Rectal smooth muscle tissue (tissue), 1 donor: ENCODE data around the gene TOMM6.

Source experiments
- H3K27ac ChIP-seq: one replicate; pipeline ENCODE4 v1.7.0; 2013; ENCODE audit warnings: low read depth, low read length, inconsistent platforms
- H3K27me3 ChIP-seq: one replicate; pipeline ENCODE4 v1.7.0; 2013; ENCODE audit warnings: low read length; ENCODE audit not compliant: control insufficient read depth, insufficient read depth
- H3K36me3 ChIP-seq: one replicate; pipeline ENCODE4 v1.7.0; 2013; ENCODE audit warnings: low read length; ENCODE audit not compliant: control insufficient read depth, insufficient read depth
- H3K4me1 ChIP-seq: one replicate; pipeline ENCODE4 v1.7.0; 2013; ENCODE audit warnings: low read length; ENCODE audit not compliant: control insufficient read depth, insufficient read depth
- H3K4me3 ChIP-seq: one replicate; pipeline ENCODE4 v1.7.0; 2013; ENCODE audit warnings: low read length
- H3K9ac ChIP-seq: one replicate; pipeline ENCODE4 v1.7.0; 2013; ENCODE audit warnings: low read length

The TOMM6 gene

DNA sequence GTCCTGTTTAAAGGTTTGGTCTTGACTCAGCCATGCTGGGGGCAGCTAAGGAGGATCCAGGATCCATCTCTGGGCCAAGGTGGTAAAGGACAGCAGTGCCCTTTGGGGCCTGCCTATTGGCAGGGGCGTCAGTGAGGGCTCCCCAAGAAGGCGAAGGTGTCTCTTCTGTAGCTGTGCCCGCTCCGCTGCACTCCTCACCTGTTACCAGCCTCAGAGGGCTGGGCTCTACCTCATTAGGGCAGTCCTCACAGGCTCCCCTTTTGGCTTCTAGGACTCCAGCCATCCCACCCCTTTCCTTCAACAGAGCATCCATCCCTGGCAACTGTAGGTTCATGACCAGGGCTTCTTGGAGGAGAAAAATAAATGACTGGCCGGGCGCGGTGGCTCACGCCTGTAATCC lies 18.1 kb upstream of the TOMM6 start:
- Histone ChIP-seq H3K27ac (no peak overlapping the region), H3K9ac (no peak overlapping the region), H3K27me3 (no peaks in the 10 kb centered on the region), H3K4me1 (no peaks in the 10 kb centered on the region), H3K4me3 (no peak overlapping the region), H3K36me3 (peaks cover 17% of the 10 kb centered on the region)

DNA sequence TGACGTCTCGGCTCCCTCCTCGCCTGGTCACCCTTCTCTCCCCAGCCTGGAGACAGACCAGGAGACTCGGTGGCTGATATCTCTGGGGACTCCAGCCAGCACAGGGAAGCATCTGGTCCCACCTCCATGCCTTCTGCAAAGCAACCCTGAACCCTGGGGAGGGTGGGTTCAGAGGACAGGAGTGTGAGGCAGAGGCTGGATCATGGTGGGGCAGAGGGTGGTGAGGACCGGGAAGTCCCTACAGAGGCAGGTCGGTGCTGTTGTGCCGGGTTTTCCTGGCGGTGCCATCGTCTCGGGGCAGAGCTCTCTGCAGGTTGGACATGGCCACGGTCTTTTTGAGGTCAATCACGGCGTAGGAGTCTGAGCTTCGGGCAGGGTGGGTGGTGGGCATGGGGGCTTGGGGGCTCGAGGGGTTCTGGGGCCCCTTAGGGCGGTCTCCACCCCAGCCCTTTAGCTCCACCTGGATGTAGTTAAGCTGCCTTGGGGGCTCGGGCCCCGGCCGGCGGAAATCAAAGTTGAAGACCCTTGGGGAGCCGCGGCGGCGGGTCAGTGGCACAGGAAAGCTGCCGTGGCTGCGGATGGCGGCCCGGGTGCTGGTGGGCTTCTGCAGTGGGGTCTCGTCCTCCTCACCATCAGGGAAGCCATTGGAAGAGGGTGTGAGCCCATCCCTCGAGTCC lies 17.0 kb upstream of the TOMM6 start:
- no peak overlapping the region for H3K4me3 ChIP-seq
- H3K36me3 ChIP-seq: peaks cover 29% of the 10 kb centered on the region
- no peaks in the 10 kb centered on the region for H3K27me3 ChIP-seq
- no peak overlapping the region for H3K9ac ChIP-seq
- H3K27ac ChIP-seq: no peak overlapping the region
- H3K4me1 ChIP-seq: no peaks in the 10 kb centered on the region

DNA sequence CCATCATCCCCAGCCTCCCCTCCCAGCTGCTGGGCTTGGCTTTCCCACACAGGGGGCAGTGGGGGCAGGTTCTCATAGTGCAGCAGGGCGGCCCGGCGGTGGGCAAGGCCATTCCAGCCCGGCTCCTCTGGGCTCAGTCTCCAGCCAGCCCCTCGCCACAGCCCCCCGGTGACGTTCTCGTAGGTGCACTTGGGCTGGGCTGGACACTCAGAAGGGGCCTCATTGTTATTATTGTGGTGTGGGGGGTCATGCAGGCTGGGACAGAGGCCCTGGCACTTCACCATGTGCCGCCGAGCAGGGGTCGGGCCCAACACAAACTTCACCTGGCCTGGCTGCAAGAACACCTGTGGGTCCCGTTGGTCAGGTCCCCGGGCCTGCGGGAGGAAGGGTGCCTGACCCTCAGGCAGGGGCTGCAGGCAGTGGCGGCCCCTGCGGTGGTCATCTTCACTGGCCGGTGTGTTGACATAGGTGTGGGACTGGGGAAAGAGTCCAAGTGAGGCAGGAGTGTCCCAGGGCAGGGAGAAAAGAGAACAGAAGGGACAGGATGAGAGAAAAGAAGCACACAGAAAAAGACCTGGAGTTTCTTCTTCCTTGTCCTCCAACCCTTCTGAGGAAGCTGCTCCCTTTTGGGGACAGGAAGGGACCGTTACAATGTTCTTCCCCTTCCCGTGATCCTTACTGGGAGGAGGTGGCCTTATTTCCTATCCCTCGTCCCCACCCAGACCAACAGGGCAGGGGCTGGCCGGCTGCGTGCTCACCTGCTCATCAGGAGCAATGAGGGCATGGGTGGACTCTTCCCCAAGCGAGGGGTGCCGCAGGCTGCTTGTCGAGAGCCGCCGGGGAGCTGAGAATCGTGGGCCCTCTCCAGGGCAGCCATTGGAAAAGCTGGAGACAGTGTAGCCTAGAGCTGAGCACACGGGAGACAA lies 16.2 kb upstream of the TOMM6 start:
- Histone ChIP-seq H3K27me3 (no peaks in the 10 kb centered on the region), H3K4me1 (no peaks in the 10 kb centered on the region), H3K36me3 (peaks cover 30% of the 10 kb centered on the region), H3K9ac (no peak overlapping the region), H3K4me3 (no peak overlapping the region), H3K27ac (no peak overlapping the region)

DNA sequence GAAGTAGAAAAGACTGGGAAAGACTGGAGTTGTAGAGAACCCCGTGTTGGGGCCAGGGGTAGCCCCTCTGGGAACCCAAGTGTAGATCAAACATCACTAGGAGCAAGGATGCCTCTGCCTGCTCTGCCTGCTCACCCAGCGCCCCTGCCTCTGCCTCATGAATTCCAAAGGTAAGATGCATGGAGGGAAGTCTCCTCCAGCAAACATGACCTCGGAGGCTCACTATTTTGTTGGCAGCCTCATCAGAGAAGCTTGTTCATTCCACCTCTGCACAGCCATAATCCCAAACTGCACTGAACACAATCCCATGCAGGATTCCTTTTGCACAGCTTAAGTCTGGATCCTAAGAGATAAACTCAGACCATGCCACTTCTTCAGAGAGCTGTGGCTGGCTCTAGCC lies 12.7 kb upstream of the TOMM6 start:
- peaks cover 34% of the 10 kb centered on the region for H3K36me3 ChIP-seq
- H3K9ac ChIP-seq: no peak overlapping the region
- no peak overlapping the region for H3K4me3 ChIP-seq
- H3K27me3 ChIP-seq: no peaks in the 10 kb centered on the region
- no peak overlapping the region for H3K27ac ChIP-seq
- peaks cover 6% of the 10 kb centered on the region for H3K4me1 ChIP-seq

DNA sequence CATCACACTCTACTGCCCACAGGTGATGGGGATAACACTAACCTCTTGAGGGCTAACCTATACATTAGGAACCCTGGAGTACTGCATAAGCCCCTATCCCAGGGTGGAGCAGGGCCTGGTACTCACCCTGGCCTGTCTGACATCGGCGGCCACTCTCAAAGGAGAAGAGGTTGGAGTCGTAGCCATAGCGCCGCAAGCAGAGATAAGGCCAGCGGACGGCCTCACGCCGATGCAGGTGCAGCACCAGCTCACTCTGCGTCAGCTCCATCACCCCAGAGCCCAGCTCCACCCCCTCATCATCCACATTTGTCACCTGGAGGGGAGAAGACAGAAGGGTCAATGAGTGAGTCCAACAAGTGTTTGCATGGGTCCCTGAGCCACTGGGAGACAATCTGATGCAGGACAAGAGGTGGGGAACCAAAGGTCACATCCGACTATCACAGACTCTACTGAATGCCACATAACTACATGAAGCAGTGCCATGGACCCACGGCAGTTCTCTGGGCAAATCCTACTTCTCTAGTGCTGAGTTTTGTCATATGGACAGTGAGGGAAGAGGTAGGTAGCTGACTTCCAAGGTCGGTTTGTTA lies 12.1 kb upstream of the TOMM6 start:
- no peak overlapping the region for H3K4me3 ChIP-seq
- no peaks in the 10 kb centered on the region for H3K27me3 ChIP-seq
- H3K27ac ChIP-seq: no peak overlapping the region
- peaks cover 6% of the 10 kb centered on the region for H3K4me1 ChIP-seq
- H3K9ac ChIP-seq: no peak overlapping the region
- peaks cover 32% of the 10 kb centered on the region for H3K36me3 ChIP-seq

DNA sequence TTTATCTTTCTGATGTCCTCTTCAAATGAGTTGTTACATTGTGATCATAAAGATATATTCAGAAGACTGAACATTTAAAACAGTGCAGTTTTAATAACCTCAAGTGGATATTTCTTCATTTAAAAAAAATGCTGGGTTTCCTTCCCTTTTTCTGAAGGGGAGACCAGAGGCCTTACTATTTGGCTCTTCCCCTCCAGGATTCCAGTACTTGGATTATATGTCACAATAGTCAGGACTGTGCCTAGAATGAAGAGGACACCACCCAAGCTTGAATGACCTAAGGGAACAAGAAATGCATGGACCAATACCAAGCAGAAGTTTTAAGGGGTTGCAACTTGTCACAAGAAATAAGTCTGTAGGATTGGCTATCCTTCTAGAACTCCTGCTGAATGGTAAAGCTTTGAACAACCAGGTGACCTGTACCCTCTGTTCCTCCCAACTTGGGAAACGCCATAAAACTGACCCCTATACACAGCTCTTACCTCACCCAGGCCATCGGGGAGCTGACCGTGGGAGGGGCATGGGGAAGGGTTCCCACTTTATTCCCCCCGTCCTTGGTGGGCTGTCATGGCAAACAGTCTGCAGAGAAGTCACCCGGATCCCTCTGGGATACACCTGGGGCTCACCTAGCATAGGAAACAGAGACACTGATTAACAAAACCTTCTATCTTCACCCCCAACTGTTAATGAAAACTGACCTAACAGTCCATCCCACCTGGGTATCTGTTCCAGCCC lies 9.8 kb upstream of the TOMM6 start:
- Histone ChIP-seq H3K9ac (no peak overlapping the region), H3K4me3 (no peak overlapping the region), H3K27me3 (no peaks in the 10 kb centered on the region), H3K36me3 (peaks cover 20% of the 10 kb centered on the region), H3K27ac (no peak overlapping the region), H3K4me1 (peaks cover 12% of the 10 kb centered on the region)

DNA sequence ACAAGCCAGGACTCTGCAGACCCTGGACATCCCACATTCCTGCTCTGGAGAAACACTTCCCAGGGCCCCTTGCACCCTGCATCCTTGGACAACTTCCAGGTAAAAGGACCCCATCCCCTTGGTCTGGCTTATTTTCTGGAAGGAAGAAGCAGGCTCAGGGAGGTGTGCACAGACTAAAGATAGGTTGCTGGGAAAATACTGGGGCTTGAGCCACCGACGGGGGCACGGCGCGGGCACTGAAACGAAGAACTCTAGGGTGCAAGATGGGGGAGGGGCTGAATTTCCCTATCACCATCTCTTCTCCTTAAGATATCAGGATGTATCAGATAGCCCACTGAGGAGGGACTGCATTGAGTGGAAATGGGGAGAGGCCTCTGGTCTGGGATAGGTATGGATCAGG lies 8.6 kb upstream of the TOMM6 start:
- peaks cover 12% of the 10 kb centered on the region for H3K4me1 ChIP-seq
- peak overlapping the region; percentile 86 for H3K4me3 ChIP-seq
- no peak overlapping the region for H3K27ac ChIP-seq
- no peaks in the 10 kb centered on the region for H3K27me3 ChIP-seq
- no peak overlapping the region for H3K9ac ChIP-seq
- H3K36me3 ChIP-seq: peaks cover 20% of the 10 kb centered on the region

DNA sequence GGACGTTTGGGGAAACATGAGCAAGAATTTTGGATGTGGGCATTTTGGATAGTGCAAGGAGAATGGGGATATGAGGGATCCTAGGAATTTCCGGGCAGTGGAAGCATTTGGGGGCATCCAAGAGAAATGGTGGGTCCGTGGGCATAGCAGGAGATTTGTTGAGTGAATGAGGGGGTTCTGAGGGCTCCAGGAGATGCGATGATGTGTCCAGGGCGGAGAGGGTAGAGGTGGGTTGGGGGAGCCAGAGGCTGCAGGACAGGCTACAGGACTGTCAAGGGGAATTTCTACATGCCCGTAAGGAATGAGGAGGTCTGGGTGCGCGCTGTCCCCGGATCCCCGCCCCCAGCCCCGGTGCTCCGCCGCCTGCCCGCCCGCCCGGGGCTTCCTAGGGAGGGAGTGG lies 8.2 kb upstream of the TOMM6 start:
- Histone ChIP-seq H3K27me3 (no peaks in the 10 kb centered on the region), H3K4me1 (peaks cover 12% of the 10 kb centered on the region), H3K9ac (peak overlapping the region; percentile 38), H3K4me3 (peak overlapping the region; percentile 86), H3K27ac (no peak overlapping the region), H3K36me3 (peaks cover 17% of the 10 kb centered on the region)

DNA sequence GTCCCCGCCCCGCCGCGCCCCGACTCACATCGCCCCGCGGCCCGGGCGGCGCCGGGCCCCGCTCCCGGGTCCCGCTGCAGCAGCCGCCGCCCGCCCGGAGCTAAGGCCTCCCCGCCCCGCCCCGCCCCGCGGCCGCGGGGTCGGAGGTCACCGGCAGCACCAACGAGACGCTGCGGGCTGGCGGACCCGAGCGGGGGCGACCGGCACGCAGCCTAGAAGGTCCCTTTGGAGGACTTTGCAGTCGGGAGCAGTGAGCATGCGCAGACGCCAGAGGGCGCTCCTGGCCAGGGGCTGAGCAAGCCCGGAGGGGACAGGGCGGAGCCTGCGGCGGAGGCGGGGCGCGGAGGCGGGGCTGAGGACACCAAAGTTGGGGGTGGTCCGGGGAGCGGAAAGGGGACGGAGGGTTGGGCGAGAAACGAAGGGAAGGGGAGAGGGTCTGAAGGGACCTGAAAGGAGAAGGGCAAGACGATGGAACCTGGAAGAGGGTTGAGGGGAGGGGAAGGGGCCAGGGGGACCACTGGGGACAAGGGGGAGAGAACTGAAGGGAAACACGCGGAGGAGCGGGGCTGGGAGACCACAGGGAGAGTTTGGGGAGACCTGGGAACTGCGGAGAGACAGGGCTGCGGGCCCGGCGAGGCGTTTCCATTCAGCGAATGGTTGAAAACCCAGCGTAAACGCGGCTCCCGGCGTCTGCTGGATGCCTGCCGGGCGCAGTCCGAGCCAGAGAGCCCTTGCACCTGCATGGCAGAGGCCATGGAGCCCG lies 7.5 kb upstream of the TOMM6 start, which contains the start of gene FRS3:
Gene FRS3 (minus strand): TSS at position 113 of the 763 bp plus-strand sequence. CDS start 2,913 bp downstream, outside the sequence.
- H3K9ac ChIP-seq: peak within 1 kb of the TSS; percentile 38
- H3K27me3 ChIP-seq: no peaks in the 10 kb centered on the region
- H3K4me1 ChIP-seq: peaks cover 12% of the 10 kb centered on the region
- peak within 1 kb of the TSS; percentile 81 for H3K27ac ChIP-seq
- H3K36me3 ChIP-seq: peaks cover 11% of the 10 kb centered on the region
- H3K4me3 ChIP-seq: peak within 1 kb of the TSS; percentile 86

DNA sequence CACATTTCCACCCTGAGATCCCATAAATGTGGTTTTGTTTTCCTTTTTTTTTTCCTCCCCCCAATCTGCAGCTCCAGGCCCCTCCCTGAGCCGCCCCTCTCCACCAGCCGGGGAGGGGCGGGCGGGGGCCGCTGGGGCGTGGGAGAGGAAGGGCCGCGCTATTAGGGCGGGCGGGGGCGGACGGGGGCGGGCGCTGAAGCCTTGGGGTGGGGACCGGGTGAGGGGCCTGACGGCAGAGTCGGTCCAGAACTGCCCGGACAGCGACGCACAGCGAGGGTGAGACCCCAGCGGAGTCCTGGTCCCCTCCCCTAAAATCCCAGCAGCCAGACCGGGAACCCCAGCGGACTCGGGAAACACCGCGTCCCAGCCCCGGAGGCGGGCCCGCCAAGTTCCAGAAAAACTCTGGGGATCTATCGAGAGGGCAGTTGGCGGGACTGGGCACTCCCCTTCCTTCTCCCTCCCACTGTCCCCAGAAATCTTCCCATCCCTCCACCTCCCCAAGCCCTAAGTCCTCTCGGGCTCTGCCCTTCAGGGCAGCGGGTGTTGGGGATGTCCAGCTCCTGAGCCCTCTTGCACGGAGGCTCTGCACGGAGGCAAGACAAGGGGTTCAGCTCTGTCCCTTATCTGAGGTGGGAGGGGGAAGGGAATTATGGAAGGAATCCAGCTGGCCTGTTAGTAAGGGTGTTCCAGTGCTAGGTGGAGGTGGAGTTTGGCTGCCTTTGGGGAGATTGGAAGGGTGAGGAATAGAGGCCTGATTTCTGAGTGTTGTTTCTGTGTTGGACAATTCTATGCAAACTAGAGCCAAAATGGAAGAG lies 6.7 kb upstream of the TOMM6 start, which contains the start of gene PRICKLE4:
Gene PRICKLE4 (plus strand): TSS at position 232 of the 815 bp plus-strand sequence. CDS start 2,692 bp downstream, outside the sequence.
- H3K36me3 ChIP-seq: peaks cover 5% of the 10 kb centered on the region
- peak within 1 kb of the TSS; percentile 80 for H3K4me3 ChIP-seq
- H3K27me3 ChIP-seq: no peaks in the 10 kb centered on the region
- H3K9ac ChIP-seq: no peak within 1 kb of the TSS
- peaks cover 14% of the 10 kb centered on the region for H3K4me1 ChIP-seq
- H3K27ac ChIP-seq: peak within 1 kb of the TSS; percentile 81

DNA sequence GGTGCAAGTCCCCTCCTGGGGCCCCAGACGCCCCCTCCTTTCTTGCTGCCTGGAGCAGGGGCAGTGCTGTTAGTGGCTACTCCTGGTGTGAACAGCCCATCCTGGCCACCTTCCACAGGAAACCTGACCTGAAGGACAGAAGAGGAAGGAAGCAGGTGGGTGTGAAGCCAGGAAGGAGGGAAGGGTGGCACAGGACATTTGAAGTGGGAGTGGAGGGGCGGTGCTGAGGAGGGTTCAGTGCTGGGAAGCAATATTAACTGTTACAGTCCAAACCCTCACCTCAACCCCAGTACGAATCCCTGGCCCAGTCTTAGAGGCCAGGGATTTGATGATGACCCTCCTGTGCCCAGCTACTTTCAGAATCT lies 6.1 kb upstream of the TOMM6 start:
- Histone ChIP-seq H3K9ac (no peak overlapping the region), H3K36me3 (peaks cover 5% of the 10 kb centered on the region), H3K4me3 (peak overlapping the region; percentile 61), H3K27me3 (no peaks in the 10 kb centered on the region), H3K4me1 (peaks cover 14% of the 10 kb centered on the region), H3K27ac (no peak overlapping the region)
